SU-DHL-6 (cell line): Measurements from ENCODE around the gene IMPDH1.
"Not testable (repeated sequence)": the region's sequence is repeated elsewhere in the genome, so short reads cannot be mapped to it uniquely, and the experiment has no call there.

ENCODE experiments used
- H2AFZ ChIP-seq: fragments of 200-600 bp; sonication (generic); 2 replicates; pipeline ENCODE4 v1.6.1; 2014; ENCODE audit warnings: low read depth, mild to moderate bottlenecking, moderate library complexity, mixed read lengths, antibody characterized with exemption, low read length; ENCODE audit not compliant: severe bottlenecking
- H3F3A ChIP-seq: fragments of 200-600 bp; shearing (Covaris generic); 2 replicates; pipeline ENCODE4 v1.6.0; 2016; ENCODE audit warnings: antibody characterized with exemption, mild to moderate bottlenecking; ENCODE audit not compliant: insufficient read depth
- H3K27ac ChIP-seq: fragments of 200-600 bp; sonication (generic); 2 replicates; pipeline ENCODE4 v1.5.1; 2016; ENCODE audit warnings: low read depth, mild to moderate bottlenecking, low read length, moderate library complexity, mixed read lengths
- H3K27me3 ChIP-seq: fragments of 200-600 bp; sonication (generic), shearing (Covaris generic); 2 replicates; pipeline ENCODE4 v1.6.0; 2014; ENCODE audit warnings: mild to moderate bottlenecking, low read length
- H3K36me3 ChIP-seq: fragments of 200-600 bp; sonication (generic); 2 replicates; pipeline ENCODE4 v1.6.1; 2014; ENCODE audit warnings: mild to moderate bottlenecking, low read length, mixed read lengths
- H3K4me2 ChIP-seq: fragments of 300-600, 200-600 bp; shearing (Covaris generic), sonication (generic); 2 replicates; pipeline ENCODE4 v1.6.0; 2014; ENCODE audit warnings: low read length, low read depth, mild to moderate bottlenecking; ENCODE audit not compliant: poor library complexity, severe bottlenecking
- H3K4me3 ChIP-seq: fragments of 200-600 bp; sonication (generic); 2 replicates; pipeline ENCODE4 v1.5.1; 2014; ENCODE audit warnings: antibody characterized with exemption, low read length, mild to moderate bottlenecking, mixed read lengths; ENCODE audit not compliant: insufficient read depth, poor library complexity, severe bottlenecking
- H3K79me2 ChIP-seq: fragments of 200-600 bp; sonication (generic); 2 replicates; pipeline ENCODE4 v1.6.1; 2014; ENCODE audit warnings: mild to moderate bottlenecking, low read length, moderate library complexity; ENCODE audit not compliant: insufficient read depth
- H3K9ac ChIP-seq: fragments of 200-600 bp; sonication (generic); 2 replicates; pipeline ENCODE4 v1.7.0; 2014; ENCODE audit warnings: mild to moderate bottlenecking, low read length
- H3K9me2 ChIP-seq: fragments of 200-600 bp; sonication (generic); replicated peaks from 2 replicates; pipeline ENCODE4 v1.6.1; 2014; ENCODE audit warnings: low read length; ENCODE audit not compliant: insufficient read depth
- H3K9me3 ChIP-seq: fragments of 200-600 bp; sonication (generic); 2 replicates; pipeline ENCODE4 v1.6.1; 2014; ENCODE audit warnings: low read length, mixed read lengths; ENCODE audit not compliant: insufficient read depth
- H4K20me1 ChIP-seq: fragments of 200-600 bp; sonication (generic); 2 replicates; pipeline ENCODE4 v1.6.1; 2014; ENCODE audit warnings: low read depth, mild to moderate bottlenecking, antibody characterized with exemption, low read length, moderate library complexity, mixed read lengths
- CTCF ChIP-seq: fragments of 200-600 bp; sonication (generic); IDR thresholded peaks from one replicate; pipeline ENCODE4 v1.5.1; 2017; ENCODE audit warnings: antibody characterized with exemption, mild to moderate bottlenecking, low read length, moderate library complexity; ENCODE audit not compliant: insufficient read depth, poor library complexity, severe bottlenecking
- EZH2phosphoT487 ChIP-seq: fragments of 200-600 bp; sonication (generic), shearing (Covaris generic); conservative IDR thresholded peaks from 2 replicates; pipeline ENCODE4 v1.6.1; 2018; ENCODE audit warnings: mild to moderate bottlenecking, antibody characterized with exemption, low read length, moderate library complexity, mixed read lengths

Gene IMPDH1

DNA sequence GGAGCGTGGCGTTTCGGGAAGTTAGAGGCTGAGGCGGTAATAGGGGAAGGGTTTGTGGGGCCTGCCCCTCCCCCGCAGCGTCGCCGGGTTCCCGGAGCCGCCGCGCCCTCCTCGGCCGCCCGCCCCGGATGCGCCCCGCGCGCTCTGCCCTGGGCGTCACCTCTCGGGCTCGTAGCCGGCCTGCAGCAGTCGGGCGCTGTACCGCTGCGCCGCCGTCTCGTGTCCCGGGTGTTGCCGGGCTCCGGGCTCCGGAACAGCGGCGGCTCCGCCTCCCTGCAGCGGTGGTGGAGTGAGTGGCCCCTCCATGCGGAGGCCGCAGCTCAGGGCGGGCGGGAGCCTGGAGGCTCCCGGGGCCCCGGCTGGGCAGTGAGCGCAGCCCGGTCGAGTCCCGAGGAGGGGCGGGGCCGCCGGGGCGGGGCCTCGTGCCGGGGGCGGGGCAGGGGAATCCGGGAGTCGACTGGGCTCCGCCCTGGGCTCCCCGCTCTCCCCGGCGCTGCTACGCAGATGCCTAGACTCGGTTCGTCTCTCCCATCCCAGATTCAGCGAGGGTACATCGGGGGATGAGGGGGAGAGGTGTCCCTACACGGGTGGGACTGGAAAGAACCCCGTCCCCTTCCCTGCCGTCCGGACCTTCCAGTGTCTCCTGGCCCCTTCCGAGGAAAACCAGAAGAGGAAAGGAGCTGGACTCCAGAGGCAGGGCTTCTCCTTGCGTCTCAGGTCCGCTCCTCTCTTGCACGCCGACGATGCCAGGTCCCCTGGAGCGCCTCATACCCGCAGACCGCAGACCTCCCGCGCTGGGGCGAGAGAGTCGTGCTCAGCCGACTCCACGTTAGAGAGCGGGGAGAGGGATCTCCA lies at the start of gene IMPDH1:
TSS of gene IMPDH1 (minus strand) at position 387 of the 855 bp plus-strand sequence. CDS start at position 306, 81 bp downstream.
- H3K27me3 ChIP-seq, result no peaks in the 10 kb centered on the region
- no peak for TF ChIP-seq CTCF
- no peak for TF ChIP-seq EZH2phosphoT487
- peak within 1 kb of the TSS; percentile 97 for H3K4me2 ChIP-seq
- H3K79me2 ChIP-seq, result peaks cover 7% of the 10 kb centered on the region; the same call in 1 of the 2 replicates
- peak within 1 kb of the TSS; percentile 61 for H3K9ac ChIP-seq
- H3K4me3 ChIP-seq, result peak within 1 kb of the TSS; percentile 77
- H3K9me2 ChIP-seq, result no peaks in the 10 kb centered on the region
- no peaks in the 10 kb centered on the region for H4K20me1 ChIP-seq
- H3K27ac ChIP-seq, result no peak within 1 kb of the TSS
- peak within 1 kb of the TSS; percentile 97 for H2AFZ ChIP-seq
- H3K9me3 ChIP-seq, result no peaks in the 10 kb centered on the region
- H3F3A ChIP-seq, result peaks cover 8% of the 10 kb centered on the region
- H3K36me3 ChIP-seq, result no peaks in the 10 kb centered on the region

DNA sequence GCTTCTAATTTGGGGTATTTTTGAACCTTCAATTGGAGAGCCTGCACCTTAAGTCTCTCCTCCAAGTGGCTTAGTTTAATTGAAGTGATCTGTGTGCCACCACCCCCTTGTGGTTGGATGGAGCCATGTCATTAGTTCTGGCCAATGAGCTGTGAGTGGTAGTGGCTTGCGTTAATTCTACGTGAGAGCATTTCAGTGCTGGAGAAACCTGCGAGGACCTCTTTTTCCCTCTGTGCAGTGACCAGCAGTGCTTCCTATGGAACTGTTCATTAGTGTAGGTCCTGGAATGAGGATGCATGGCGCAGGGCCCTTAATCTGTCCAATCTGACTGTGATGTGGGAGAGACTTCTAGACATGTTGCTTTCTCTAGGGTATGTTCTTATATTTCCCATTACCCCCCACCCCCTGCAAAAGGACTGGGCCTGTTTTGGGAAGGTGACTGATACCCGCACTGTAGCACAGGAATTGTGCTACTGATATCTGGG lies 49.7 kb upstream of the IMPDH1 start:
- Histone ChIP-seq H3F3A (peaks cover 19% of the 10 kb centered on the region), H3K36me3 (0 out of 2 replicates have a peak, but pooled peaks cover 3% of the 10 kb centered on the region), H3K27ac (no peak overlapping the region), H3K4me3 (no peak overlapping the region), H4K20me1 (no peaks in the 10 kb centered on the region), H3K27me3 (no peaks in the 10 kb centered on the region), H3K9ac (no peak overlapping the region; the same call in 1 of the 2 replicates), H3K9me2 (no peaks in the 10 kb centered on the region), H2AFZ (no peak overlapping the region), H3K9me3 (no peaks in the 10 kb centered on the region), H3K4me2 (peak overlapping the region; percentile 98), H3K79me2 (peaks cover 35% of the 10 kb centered on the region)
- TF ChIP-seq CTCF, result peak; percentile 87
- TF ChIP-seq EZH2phosphoT487, result no peak

DNA sequence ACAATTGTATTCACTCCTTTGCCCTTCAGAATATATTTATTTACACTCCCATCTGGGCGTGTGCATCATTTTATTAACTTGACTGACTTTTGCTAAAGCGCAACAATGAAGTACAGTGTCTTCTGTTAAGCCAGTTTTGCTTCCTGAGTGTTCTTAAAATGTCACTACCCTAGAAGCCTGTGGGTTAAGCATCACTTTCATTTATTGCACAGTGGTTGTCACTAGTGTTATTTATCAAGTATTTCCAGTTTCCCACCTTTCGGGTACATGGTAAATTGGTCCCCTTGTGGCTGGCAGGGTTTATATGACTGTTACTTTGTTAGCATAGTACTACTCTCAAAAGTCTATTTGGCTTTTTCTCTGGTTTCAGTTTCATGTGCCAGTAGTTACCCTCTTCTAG lies 49.2 kb upstream of the IMPDH1 start:
- Histone ChIP-seq H3K27ac (peak overlapping the region; percentile 52), H4K20me1 (no peaks in the 10 kb centered on the region), H3K36me3 (0 out of 2 replicates have a peak, but pooled peaks cover 3% of the 10 kb centered on the region), H3K79me2 (peaks cover 35% of the 10 kb centered on the region), H3K4me2 (peak overlapping the region; percentile 98), H3K9me2 (no peaks in the 10 kb centered on the region), H3F3A (peaks cover 21% of the 10 kb centered on the region), H3K9ac (0 out of 2 replicates have a peak overlapping the region, but pooled peaks have one; percentile 20), H3K9me3 (no peaks in the 10 kb centered on the region), H2AFZ (no peak overlapping the region), H3K4me3 (no peak overlapping the region), H3K27me3 (no peaks in the 10 kb centered on the region)
- TF ChIP-seq EZH2phosphoT487, result no peak
- no peak for TF ChIP-seq CTCF

DNA sequence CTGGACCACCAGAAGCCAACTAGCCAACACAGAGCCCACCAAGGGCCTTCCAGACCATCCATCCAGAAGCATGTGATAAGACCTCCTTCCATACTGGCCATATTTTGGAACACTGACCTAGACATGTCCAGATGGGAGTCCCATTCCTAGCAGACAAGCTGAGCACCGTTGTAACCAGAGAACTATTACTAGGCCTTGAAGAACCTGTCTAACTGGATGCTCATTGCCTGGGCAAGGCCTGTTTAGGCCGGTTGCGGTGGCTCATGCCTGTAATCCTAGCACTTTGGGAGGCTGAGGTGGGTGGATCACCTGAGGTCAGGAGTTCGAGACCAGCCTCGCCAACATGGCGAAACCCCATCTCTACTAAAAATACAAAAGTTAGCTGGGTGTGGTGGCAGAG lies 47.6 kb upstream of the IMPDH1 start:
- H2AFZ ChIP-seq, H3K9me2 ChIP-seq, H3K9ac ChIP-seq, H3K4me3 ChIP-seq, H3K27me3 ChIP-seq, H3K9me3 ChIP-seq, H3K27ac ChIP-seq, H4K20me1 ChIP-seq, H3K36me3 ChIP-seq: not testable (repeated sequence)
- Histone ChIP-seq H3F3A (peaks cover 23% of the 10 kb centered on the region), H3K79me2 (peaks cover 33% of the 10 kb centered on the region), H3K4me2 (peak overlapping the region; percentile 98)
